ENCODE data around the gene TMEM229A. TPM values are rescaled to one million over a fixed set of nuclear protein-coding genes. Genes with fewer than 3 reads are reported as not detected.

Gene TMEM229A
- total and polyA plus RNA-seq, 2 of the 8 experiments (the other 6 are each of a cell fraction or from before 2014, with no cell fraction given): 0.33 to 0.54 TPM

GRCh38 chr7:124033807-124034753 lies 1.2 kb upstream of the TMEM229A start:
- H2BK20ac ChIP-seq (ENCODE audit: low read length): no peak overlapping the region
- H2BK120ac ChIP-seq (replicated peaks; ENCODE audit: low read depth, low read length): no peak overlapping the region
- H3K79me2 ChIP-seq (ENCODE audit: control insufficient read depth in 1 of 2, insufficient read depth in 2 of 2, low read length in 2 of 2): no peaks in the 10 kb centered on the region
- no peak overlapping the region for H2BK5ac ChIP-seq (ENCODE audit: low read depth, low read length)
- no peak overlapping the region for H3K14ac ChIP-seq (ENCODE audit: insufficient read length)
- no peak overlapping the region for H4K91ac ChIP-seq (replicated peaks; ENCODE audit: insufficient read length, low read length)
- H2AK5ac ChIP-seq (ENCODE audit: low read depth, low read length): no peak overlapping the region
- H4K5ac ChIP-seq (ENCODE audit: insufficient read length, low read depth, low read length): no peak overlapping the region
- H3K4ac ChIP-seq (replicated peaks; ENCODE audit: insufficient read length, low read depth, low read length): no peak overlapping the region
- no peaks in the 10 kb centered on the region for H4K20me1 ChIP-seq (replicated peaks in 1 of 2; ENCODE audit: control insufficient read depth in 1 of 2, insufficient read depth in 2 of 2, low read length in 2 of 2)
- no peak overlapping the region for H3K9ac ChIP-seq (replicated peaks in 1 of 4; ENCODE audit: extremely low read depth in 1 of 4, low read depth in 3 of 4, low read length in 3 of 4)
- TF ChIP-seq FOSL1 (IDR thresholded peaks at IDR 0.05; ENCODE audit: insufficient read depth, low read depth, low read length) (no peak), CTBP2 (IDR thresholded peaks at IDR 0.05; ENCODE audit: borderline replicate concordance, insufficient read depth, insufficient read length, low read length) (peak; percentile 28)
- H3K23me2 ChIP-seq (ENCODE audit: low read depth, low read length): peaks cover 10% of the 10 kb centered on the region; the same call in 1 of the 2 replicates
- ChIA-PET CTCF (ENCODE audit: partially characterized antibody) (interaction anchor here (0.5 to 1.7 kb wide), 3 partner anchors 10 to 25 kb away, joined by 3 to 5 read pairs (median 4); no protein-coding TSS in a partner anchor), POLR2A (ENCODE audit: partially characterized antibody) (no interaction called here)
- H3K27ac ChIP-seq (ENCODE audit: low read depth, low read length): no peak overlapping the region
- DNase-seq (ENCODE audit: low read depth in 1 of 2, low spot score in 2 of 2) (no peak), FAIRE-seq (no peak)
- H3K4me1 ChIP-seq (replicated peaks in 1 of 4; ENCODE audit: control insufficient read depth in 3 of 4, insufficient read depth in 4 of 4, low read length in 3 of 4): peaks cover 2 to 9% (median 5%) of the 10 kb centered on the region in 4 experiments; a peak in 6 of 7 replicates
- H4K8ac ChIP-seq (ENCODE audit: extremely low read depth, insufficient read depth, low read length): no peak overlapping the region
- H3K27me3 ChIP-seq (replicated peaks in 1 of 4; ENCODE audit: control insufficient read depth in 3 of 4, extremely low read depth in 1 of 4, insufficient read depth in 3 of 4, low read length in 3 of 4): peaks cover 0 to 31% (median 12%) of the 10 kb centered on the region in 4 experiments; a peak in 6 of 7 replicates
- no peak overlapping the region for H3K23ac ChIP-seq (ENCODE audit: insufficient read length)
- H2BK12ac ChIP-seq (ENCODE audit: low read depth, low read length): no peak overlapping the region
- no peaks in the 10 kb centered on the region for H3K79me1 ChIP-seq (ENCODE audit: low read depth, low read length)
- H2BK15ac ChIP-seq (ENCODE audit: low read length): no peak overlapping the region
- H3K18ac ChIP-seq (ENCODE audit: extremely low read depth, low read length): peak overlapping the region; percentile 11; the same call in 1 of the 2 replicates
- no peaks in the 10 kb centered on the region for H3K9me3 ChIP-seq (ENCODE audit: insufficient read depth in 2 of 2, low read depth in 1 of 2, low read length in 1 of 2)
- peak overlapping the region; percentile 89 to 99 for H3K4me2 ChIP-seq (ENCODE audit: insufficient read depth in 1 of 2, low read depth in 2 of 2, low read length in 2 of 2)
- no peaks in the 10 kb centered on the region for H3K36me3 ChIP-seq (ENCODE audit: control insufficient read depth in 2 of 4, insufficient read depth in 4 of 4, low read length in 3 of 4)
- H3K4me3 ChIP-seq (ENCODE audit: extremely low read depth in 1 of 4, insufficient read depth in 2 of 4, low read depth in 3 of 4, low read length in 4 of 4): peak overlapping the region; percentile 49 to 68 (median 56); a peak in 7 of 8 replicates
- 71% methylated on average over 14 of the region's 16 CpGs; no CpG with 5 or more reads in 1 of the 2 experiments for WGBS, 2 experiments (ENCODE audit: extremely low coverage in 1 of 2, insufficient coverage in 1 of 2, insufficient read length in 1 of 2, insufficient replicate concordance in 2 of 2, low coverage in 1 of 2, low lambda C conversion rate in 2 of 2, missing lambda C conversion rate in 1 of 2)
- no peak overlapping the region; the same call in 1 of the 2 replicates for H2AFZ ChIP-seq (ENCODE audit: low read length)
- no peak overlapping the region for H3K56ac ChIP-seq (replicated peaks; ENCODE audit: insufficient read length, low read depth, low read length)
